Natural killer cell (primary cell): Measurements from ENCODE around the gene SCG3. TPM values are rescaled to one million over a fixed set of nuclear protein-coding genes. Genes with fewer than 3 reads are reported as not detected.

Source experiments
- ATAC-seq, 3 donors: fragments of 150-1000 bp in 2 of 3; fragments of 200-7000 bp in 1 of 3; cut with Tn5 transposase; 1 replicate in 1 of 3; 2 replicates in 2 of 3; pipeline ENCODE4 v1.10.0; 2021; ENCODE audit warnings: mild to moderate bottlenecking in 2 of 3, moderate library complexity in 2 of 3
- DNase-seq, 2 donors: peaks; one replicate each; pipeline versions ENCODE4 v3.0.0 to v3.0.0-alpha.2; 2013 to 2021; ENCODE audit warnings: mixed read lengths in 1 of 2
- H3K27ac ChIP-seq: one replicate; pipeline ENCODE4 v1.5.1; 2013; ENCODE audit warnings: mild to moderate bottlenecking, low read length
- H3K27me3 ChIP-seq: one replicate; pipeline ENCODE4 v1.6.1; 2013; ENCODE audit warnings: low read length; ENCODE audit not compliant: control insufficient read depth, insufficient read depth
- H3K36me3 ChIP-seq: one replicate; pipeline ENCODE4 v1.6.1; 2013; ENCODE audit warnings: low read length; ENCODE audit not compliant: control insufficient read depth, insufficient read depth
- H3K4me1 ChIP-seq: one replicate; pipeline ENCODE4 v1.6.1; 2013; ENCODE audit warnings: low read length; ENCODE audit not compliant: control insufficient read depth, insufficient read depth
- H3K4me3 ChIP-seq: one replicate; pipeline ENCODE4 v1.5.1; 2013; ENCODE audit warnings: low read length
- H3K9me3 ChIP-seq: one replicate; pipeline ENCODE4 v1.6.1; 2013; ENCODE audit warnings: low read length; ENCODE audit not compliant: control insufficient read depth, insufficient read depth
- H3K27ac Mint-ChIP-seq, 2 donors: one replicate each; pipeline ENCODE4 v1.8.0; 2022; ENCODE audit warnings: mild to moderate bottlenecking in 2 of 2, mixed read lengths in 2 of 2, moderate library complexity in 1 of 2
- H3K27me3 Mint-ChIP-seq, 2 donors: one replicate each; pipeline ENCODE4 v1.8.0; 2022; ENCODE audit warnings: low read depth in 2 of 2, mixed read lengths in 2 of 2
- H3K36me3 Mint-ChIP-seq: one replicate; pipeline ENCODE4 v1.8.0; 2022; ENCODE audit warnings: mixed read lengths
- H3K4me1 Mint-ChIP-seq, 2 donors: one replicate each; pipeline ENCODE4 v1.8.0; 2022; ENCODE audit warnings: mixed read lengths in 2 of 2
- H3K4me3 Mint-ChIP-seq: one replicate; pipeline ENCODE4 v1.8.0; 2022; ENCODE audit warnings: mild to moderate bottlenecking, moderate library complexity, mixed read lengths
- H3K9me3 Mint-ChIP-seq, 2 donors: one replicate each; pipeline ENCODE4 v1.8.0; 2022; ENCODE audit warnings: mixed read lengths in 2 of 2
- CTCF ChIP-seq: fragments of 200-600 bp; IDR thresholded peaks from one replicate; pipeline ENCODE4 v1.8.0; 2022; ENCODE audit warnings: antibody characterized with exemption
- WGBS: methylation state at CpG from one replicate; pipeline ENCODE4 v1.1.7; 2013; ENCODE audit warnings: missing lambda C conversion rate; ENCODE audit not compliant: insufficient coverage; 5-methylcytosine and 5-hydroxymethylcytosine counted together
- intact Hi-C: fragments of 100-400 bp; cut with micrococcal nuclease; formaldehyde crosslinking; loops from one replicate; pipeline ENCODE4 v1.14.2; 2022
- total RNA-seq, 4 donors: library from RNA; stranded (reverse); fragments of 120-200 nt in 1 of 4; gene quantifications; one replicate each; pipeline versions ENCODE4 v1.2.3 to v1.2.4, GENCODE V29; 2013 to 2022

SCG3 gene
- total RNA-seq, 3 donors from 2014 or later (not counting 1 experiment from before 2014, with no cell fraction given) = not detected

GRCh38 chr15:51706291-51706690, 25.0 kb downstream of the SCG3 start:
- H3K36me3 ChIP-seq = no peaks in the 10 kb centered on the region
- WGBS = 85% methylated on average over 1 of the region's 5 CpGs
- no peaks in the 10 kb centered on the region for H3K9me3 Mint-ChIP-seq
- intact Hi-C loops = no loop called here
- DNase-seq = no peak
- peaks cover 5 to 17% of the 10 kb centered on the region in 2 donors for H3K27me3 Mint-ChIP-seq
- H3K4me3 Mint-ChIP-seq = no peak overlapping the region
- H3K27ac Mint-ChIP-seq = no peak overlapping the region
- TF ChIP-seq CTCF = no peak
- H3K27me3 ChIP-seq = no peaks in the 10 kb centered on the region
- H3K4me1 Mint-ChIP-seq = no peaks in the 10 kb centered on the region
- H3K36me3 Mint-ChIP-seq = no peaks in the 10 kb centered on the region
- H3K9me3 ChIP-seq = no peaks in the 10 kb centered on the region
- H3K4me3 ChIP-seq = no peak overlapping the region
- H3K4me1 ChIP-seq = no peaks in the 10 kb centered on the region
- H3K27ac ChIP-seq = no peak overlapping the region
- ATAC-seq = no peak

- ATAC-seq (no peak), DNase-seq (no peak)
- H3K9me3 Mint-ChIP-seq = no peaks in the 10 kb centered on the region
- H3K27ac Mint-ChIP-seq = no peak overlapping the region
- 100% methylated on average over 1 of the region's 2 CpGs for WGBS
- Histone ChIP-seq H3K4me3 (no peak overlapping the region), H3K36me3 (no peaks in the 10 kb centered on the region), H3K27ac (no peak overlapping the region), H3K4me1 (no peaks in the 10 kb centered on the region), H3K9me3 (no peaks in the 10 kb centered on the region), H3K27me3 (no peaks in the 10 kb centered on the region)
- no peaks in the 10 kb centered on the region for H3K36me3 Mint-ChIP-seq
- H3K4me3 Mint-ChIP-seq = no peak overlapping the region
- no peaks in the 10 kb centered on the region for H3K4me1 Mint-ChIP-seq
- H3K27me3 Mint-ChIP-seq = peaks cover 5 to 17% of the 10 kb centered on the region in 2 donors
- no peak for TF ChIP-seq CTCF
- intact Hi-C loops = no loop called here
Measured at GRCh38 chr15:51706926-51707608, 25.8 kb downstream of the SCG3 start.

- ATAC-seq (no peak), DNase-seq (no peak)
- Histone ChIP-seq H3K4me3 (no peak overlapping the region), H3K27ac (no peak overlapping the region), H3K27me3 (no peaks in the 10 kb centered on the region), H3K4me1 (no peaks in the 10 kb centered on the region), H3K9me3 (no peaks in the 10 kb centered on the region), H3K36me3 (no peaks in the 10 kb centered on the region)
- H3K9me3 Mint-ChIP-seq = no peaks in the 10 kb centered on the region
- no peak overlapping the region for H3K27ac Mint-ChIP-seq
- intact Hi-C loops = no loop called here
- peaks cover 5 to 11% of the 10 kb centered on the region in 2 donors for H3K27me3 Mint-ChIP-seq
- no peaks in the 10 kb centered on the region for H3K36me3 Mint-ChIP-seq
- WGBS = 92% methylated on average over 5 of the region's 5 CpGs
- TF ChIP-seq CTCF = no peak
- H3K4me3 Mint-ChIP-seq = no peak overlapping the region
- H3K4me1 Mint-ChIP-seq = no peaks in the 10 kb centered on the region
Measured at GRCh38 chr15:51708013-51708412, 26.7 kb downstream of the SCG3 start.

GRCh38 chr15:51709031-51709430, 27.7 kb downstream of the SCG3 start:
- H3K4me1 ChIP-seq = no peaks in the 10 kb centered on the region
- H3K27ac ChIP-seq = no peak overlapping the region
- no peaks in the 10 kb centered on the region for H3K9me3 ChIP-seq
- no peaks in the 10 kb centered on the region for H3K4me1 Mint-ChIP-seq
- no peaks in the 10 kb centered on the region for H3K36me3 Mint-ChIP-seq
- no CpG with 5 or more reads among the region's 5 CpGs for WGBS
- H3K4me3 Mint-ChIP-seq = no peak overlapping the region
- no peaks in the 10 kb centered on the region for H3K27me3 ChIP-seq
- intact Hi-C loops = no loop called here
- DNase-seq = no peak
- no peak for TF ChIP-seq CTCF
- no peak overlapping the region for H3K27ac Mint-ChIP-seq
- no peak overlapping the region for H3K4me3 ChIP-seq
- no peaks in the 10 kb centered on the region for H3K9me3 Mint-ChIP-seq
- H3K36me3 ChIP-seq = no peaks in the 10 kb centered on the region
- H3K27me3 Mint-ChIP-seq = peaks cover under 1 to 3% of the 10 kb centered on the region in 2 donors
- ATAC-seq = no peak
